Measurements from ENCODE around the gene MAP2K5.

MAP2K5 gene

DNA sequence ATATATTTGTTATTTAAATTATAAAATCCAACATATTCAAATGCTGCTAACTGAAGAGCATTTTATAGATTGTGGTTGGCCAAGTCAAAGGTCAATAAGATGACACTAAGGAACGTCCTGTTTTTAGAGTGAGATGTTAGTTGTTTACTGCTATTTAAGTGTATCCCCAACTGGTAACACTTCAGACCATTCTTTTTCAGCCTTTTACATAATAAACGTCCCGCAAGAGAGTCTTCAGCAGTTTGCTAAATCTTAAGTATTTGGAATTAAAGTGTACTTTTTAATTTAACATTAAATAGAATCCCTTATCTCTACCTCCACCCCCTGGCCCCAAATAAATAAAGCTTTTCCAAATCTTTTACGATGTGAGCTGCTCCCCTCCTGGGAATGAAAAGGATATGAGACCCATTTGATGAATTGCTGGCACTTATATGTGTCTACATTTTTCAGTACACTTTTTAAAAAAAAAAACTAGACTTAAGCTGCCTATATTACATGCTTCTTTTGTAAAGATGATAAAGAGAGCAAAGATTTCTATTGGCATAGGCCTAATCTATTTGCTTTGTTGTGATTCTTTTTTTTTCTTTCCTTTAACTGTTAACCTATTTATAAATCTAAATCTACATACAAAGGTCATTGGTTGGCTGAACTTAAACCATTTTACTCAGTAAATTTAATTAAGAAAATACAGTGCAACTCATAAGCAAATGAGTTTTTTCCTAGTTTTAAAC lies 181.0 kb downstream of the MAP2K5 start:
- DNase-seq (ENCODE audit: low read depth in 2 of 2): no peak

DNA sequence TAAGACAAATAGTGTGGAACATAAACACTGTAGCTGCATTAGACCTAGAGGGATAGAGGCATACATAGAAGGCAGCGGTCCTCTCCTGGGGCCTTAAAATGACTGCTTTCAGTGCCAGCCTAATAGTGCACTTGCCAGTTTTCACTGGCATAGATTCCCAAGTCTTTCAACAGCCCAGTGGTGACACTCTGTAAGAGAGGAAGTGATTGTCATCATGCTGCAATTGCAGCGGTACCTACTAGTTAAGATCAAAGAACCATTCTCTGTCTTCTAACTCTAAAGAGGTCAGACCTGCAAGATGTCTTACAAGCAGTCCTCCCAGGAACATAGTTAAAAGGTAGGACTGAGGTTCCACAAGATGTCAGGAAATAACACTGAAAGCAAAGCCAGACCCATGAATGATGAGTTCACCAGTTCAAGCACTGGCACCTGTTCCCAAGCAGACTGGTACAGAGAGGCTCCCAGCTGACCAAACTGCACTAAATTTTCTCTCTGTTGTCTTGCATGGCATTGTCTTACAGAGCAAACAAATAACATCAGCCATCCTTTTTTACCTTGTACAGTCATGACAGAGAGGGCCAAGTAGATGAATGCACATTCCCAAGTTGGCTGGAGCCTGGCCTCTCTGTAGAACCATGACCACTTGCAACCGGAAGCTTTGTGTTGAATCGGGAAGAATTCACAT lies 182.3 kb downstream of the MAP2K5 start:
- DNase-seq (ENCODE audit: low read depth in 2 of 2): no peak

DNA sequence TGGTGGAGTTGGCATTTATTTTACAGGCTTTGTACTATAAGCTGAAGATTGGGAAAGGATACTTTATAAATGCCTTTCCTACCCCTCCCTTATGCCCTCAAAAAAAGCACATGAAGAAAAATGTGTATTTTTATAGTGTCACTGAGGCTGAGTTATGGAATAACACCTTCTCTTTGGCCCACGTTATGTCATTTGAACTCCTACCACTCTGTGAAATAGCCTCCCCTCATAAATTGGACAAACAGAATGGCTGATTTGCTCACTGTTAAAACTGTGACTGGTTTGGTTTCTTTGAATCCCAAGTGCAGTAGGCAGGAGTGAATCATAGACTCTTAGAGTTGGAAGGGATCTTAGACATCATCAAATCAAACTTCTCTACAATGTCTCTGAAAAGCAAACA lies 187.6 kb downstream of the MAP2K5 start:
- DNase-seq (ENCODE audit: low read depth in 2 of 2): no peak

DNA sequence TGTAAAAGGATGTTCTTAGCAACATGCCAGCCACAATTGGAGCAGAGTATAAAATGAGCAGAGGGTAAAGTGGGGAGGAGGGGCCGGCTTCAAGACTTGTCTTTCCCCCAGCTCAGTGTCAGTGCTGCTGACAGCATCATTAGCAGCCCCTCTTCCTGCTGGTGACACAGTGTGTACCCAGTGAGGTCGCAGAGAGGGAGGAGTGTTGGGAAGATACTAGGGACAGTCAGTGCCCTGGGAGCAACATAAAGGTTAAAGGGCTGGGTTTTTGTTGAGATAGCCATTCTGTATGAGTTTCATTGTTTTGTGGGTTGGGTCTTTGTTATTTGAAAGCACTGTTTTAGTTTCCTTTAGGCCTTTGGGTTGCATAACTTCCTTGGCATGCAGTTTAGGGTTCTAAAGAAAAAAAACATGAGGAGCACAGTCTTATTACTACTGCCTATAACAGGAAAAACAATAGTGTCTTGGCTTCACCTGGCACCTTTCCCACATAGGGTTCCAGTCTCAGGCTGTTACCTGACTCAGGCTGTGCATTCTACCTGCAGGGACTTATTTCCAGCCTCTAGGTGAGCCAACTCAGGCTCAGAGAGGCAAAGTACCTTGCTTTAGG lies 188.7 kb downstream of the MAP2K5 start:
- DNase-seq (ENCODE audit: low read depth in 2 of 2): no peak

DNA sequence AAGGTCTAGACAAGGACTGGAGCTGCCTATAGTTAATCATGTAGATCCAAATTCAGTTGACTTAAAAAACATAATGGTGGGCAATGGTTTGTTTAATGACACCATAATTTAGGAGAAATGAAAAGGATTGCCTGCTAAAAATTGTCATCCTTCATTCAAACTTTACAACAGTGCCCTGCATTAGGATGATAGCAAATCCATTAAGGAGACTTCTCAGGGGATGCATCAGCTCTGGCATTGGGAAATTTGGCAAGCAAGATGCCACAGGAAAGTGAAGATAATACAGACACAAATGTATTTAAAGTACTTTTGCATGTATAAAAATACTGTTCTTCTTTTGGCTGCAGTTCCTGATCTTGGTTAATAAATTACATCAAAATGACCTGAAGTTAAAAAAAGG lies 189.7 kb downstream of the MAP2K5 start:
- no peak for DNase-seq (ENCODE audit: low read depth in 2 of 2)

DNA sequence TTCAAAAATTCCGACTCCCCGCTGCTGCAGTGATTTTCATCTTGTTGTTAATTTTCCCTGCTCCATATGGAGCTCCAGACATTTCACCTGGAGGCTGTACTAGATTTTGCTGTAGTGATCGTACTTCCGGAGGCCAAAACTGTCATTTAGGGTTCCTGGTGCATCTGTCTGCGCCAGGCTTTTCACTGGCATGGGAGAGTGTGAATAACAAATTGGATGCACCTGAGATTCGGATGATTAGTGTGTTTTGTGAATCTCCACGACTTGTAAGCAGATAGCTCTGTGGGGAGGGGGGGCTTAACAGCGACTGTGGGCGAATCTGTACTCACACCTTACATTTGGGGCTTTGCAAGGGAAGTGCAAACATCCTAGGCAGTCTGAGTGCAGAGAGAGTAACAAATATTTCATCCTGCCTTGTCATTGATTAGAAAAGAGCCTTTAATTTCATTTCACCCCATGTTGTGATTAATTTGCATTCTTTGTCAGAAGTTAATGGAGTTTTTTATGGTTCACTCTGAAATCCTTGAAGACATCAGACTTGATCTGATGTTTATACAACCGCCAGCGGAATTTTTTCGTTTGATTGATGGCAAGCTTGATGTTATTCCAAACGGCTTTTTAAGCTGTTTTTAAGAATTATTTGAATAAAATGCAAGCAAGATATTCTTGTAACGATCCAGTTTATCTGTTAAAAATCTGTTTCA lies 190.3 kb downstream of the MAP2K5 start:
- no peak for DNase-seq (ENCODE audit: low read depth in 2 of 2)

DNA sequence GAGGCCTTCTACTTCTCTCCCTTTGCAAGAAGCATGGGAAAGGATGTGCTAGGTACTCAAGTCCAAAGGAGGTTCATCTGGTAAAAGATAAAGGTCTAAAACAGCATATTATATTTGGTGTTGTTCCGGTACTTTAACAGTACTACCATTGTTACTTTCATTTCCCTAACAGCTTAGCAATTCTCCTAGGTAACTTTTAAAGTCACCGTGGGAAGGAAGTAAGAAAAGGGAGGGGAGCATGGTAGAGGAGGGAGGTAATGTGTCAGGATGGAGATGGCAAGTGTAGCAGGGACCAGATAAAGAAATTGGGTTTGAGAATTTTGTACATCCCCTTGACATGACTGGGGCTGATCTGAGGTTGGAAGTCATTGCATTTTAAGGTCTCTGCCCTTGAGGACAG lies 193.4 kb downstream of the MAP2K5 start:
- DNase-seq (ENCODE audit: low read depth in 2 of 2): no peak

DNA sequence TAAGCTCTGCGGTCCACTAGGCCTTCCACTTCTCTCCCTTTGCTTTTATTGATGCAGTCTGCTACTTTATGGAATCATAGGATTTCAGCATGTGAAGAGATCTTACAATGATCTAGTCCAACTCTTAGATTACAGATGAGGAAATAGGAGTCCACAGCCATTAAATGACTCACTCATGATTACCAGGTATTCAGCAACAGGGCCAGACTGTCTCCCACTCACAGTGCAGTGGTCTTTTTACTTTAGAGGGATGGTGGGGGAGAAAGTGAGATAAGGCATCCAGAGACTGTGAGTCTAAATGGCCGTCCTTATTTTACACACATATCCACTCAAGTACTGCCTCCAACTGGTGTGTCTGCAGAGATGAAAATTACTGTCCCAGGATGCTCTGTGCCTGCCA lies 194.3 kb downstream of the MAP2K5 start:
- DNase-seq (ENCODE audit: low read depth in 2 of 2): no peak

DNA sequence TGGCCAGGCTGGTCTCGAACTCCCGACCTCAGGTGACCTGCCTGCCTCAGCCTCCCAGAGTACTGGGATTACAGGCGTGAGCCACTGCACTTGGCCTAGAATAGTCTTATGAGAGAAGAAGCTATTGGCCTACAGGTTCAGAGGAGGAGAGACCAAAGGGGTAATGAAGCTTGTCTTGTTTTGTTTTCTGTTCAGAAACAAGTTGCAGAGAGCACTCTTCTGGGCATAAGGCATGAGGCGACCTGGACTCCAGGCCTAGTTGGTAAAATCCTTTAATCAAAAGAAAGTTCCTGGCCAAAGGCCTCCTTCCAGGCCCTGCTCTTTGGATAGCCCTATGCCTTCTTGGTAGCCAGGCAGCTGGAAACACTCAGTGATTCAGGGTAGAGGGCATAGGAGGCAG lies 195.6 kb downstream of the MAP2K5 start:
- no peak for DNase-seq (ENCODE audit: low read depth in 2 of 2)

DNA sequence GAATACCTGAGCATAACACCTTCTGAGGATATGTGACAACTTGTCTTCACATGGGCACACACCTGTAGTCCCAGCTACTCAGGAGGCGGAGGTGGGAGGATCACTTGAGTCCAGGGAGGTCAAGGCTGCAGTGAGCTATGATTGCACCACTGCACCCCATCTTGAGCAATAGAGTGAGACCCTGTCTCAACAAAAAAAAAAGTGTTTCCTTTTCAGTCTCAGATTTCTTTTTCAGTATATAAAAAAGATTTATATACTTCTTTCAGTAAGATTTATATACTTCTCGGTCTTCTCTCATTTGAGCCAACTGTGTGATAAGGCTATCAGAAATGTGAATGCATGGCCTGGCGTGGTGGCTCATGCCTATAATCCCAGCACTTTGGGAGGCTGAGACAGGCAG lies 197.9 kb downstream of the MAP2K5 start:
- DNase-seq (ENCODE audit: low read depth in 2 of 2): no peak

DNA sequence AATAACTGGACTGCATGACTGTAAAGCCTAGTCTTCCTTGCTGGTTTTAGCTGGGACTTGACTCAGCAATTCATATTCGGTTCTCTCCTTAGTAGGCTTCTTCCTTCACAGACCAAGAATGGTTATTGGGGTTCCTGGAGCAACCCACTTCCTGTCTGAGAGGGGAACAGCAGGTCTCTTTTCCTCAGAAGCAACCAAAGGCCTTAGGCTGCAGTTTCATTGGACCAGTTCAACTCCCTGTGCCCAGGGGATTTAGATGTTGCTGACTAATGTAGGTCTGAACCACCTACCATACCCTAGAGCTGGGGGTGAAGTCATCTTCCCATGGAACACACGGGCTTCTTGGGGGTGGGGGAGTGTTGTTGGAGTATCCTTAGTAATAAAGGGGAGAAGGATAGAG lies 198.8 kb downstream of the MAP2K5 start:
- DNase-seq (ENCODE audit: low read depth in 2 of 2): no peak

DNA sequence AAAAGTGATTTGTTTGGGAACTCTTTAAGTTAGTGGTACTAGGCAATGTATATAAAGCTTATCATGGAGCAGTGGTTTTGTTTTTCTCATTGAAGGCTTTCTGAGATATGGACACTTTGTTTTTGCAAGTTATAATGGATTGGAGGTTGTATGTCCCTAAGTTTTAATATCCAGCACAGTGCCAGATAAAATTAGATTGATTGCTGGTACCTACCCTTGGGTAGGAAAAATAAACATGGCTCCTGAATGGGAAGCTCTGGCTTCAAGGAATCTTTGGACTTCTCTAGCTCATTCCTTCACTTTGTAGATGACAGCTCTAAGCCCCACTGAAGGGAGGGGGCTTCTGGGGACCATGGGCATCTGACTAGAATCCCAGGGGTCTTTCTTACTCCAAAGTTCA lies 201.1 kb downstream of the MAP2K5 start:
- DNase-seq (ENCODE audit: low read depth in 2 of 2): no peak

DNA sequence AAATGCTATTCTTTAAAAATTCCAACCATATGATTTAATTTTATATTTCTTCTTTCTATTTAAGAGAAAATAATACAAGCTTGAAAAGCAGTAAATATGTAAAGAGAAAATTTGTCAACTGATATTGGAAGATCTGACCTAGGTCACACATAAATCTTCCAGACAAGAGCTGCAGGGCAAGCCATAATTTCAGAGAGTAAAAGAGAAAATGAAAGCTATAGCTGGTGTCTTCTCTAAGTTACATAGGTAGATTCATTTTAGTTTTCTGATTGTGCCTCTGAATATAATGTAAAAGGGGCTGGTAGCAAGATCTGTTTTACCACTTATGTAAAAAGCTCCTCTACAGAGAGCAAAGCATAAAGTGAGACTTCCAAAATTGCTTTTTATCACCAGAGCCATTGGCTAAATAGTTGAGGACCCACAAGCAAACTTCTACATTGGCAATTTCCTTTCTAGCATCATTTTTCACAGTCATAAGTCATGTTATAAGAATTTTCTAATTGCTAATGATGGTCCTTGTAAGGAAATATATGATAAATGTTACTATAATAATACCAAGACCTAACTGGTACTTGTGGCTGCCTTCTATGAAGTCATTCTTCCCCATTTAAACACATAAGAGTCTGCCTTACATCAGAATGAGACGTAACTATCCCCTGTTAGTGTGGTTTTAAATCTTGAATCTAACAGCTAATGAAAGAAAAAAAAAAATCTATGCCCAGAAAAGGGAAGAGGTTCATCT lies 202.0 kb downstream of the MAP2K5 start:
- DNase-seq (ENCODE audit: low read depth in 2 of 2): no peak

DNA sequence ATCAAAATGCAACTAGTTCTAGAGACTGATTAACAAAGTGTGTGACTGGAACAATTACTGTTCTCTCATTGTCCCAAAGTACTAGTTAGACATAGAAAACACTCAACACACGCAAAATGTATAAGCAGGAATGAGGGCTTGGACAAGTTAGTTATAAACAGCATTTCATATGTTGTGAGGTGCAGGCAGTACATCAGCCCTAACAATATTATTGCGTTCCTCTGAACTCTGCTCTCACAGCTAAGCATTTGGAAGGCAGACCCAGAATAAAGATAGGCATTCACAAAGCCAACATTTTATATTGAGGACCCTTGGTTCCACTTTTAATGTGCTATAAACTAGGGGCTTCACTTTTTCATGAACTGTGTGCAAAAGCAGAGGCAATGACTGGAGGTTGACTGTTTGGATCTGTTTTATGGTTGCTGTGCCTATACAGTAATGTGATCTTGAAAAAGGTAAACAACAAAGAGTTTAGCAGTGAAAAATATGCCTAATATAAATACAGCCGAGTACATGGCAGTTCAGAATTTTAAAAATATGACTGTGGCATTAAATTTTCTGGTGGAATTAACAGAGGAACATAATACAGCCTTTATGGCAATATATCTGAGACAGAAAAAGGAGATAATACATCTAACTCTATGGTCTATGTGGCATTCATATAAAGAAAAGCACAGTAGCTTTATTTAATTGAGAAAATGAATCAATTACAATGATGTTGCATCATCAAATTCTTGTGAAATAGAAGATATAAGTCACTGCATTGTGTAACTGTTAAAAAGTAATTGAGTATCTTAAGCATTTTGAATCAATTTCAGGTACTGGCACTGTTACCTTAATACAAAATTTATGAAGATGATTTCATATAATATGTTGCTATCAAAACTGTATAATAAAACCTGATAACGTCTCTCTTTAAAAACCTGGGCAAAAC lies 202.8 kb downstream of the MAP2K5 start:
- DNase-seq (ENCODE audit: low read depth in 2 of 2): no peak

DNA sequence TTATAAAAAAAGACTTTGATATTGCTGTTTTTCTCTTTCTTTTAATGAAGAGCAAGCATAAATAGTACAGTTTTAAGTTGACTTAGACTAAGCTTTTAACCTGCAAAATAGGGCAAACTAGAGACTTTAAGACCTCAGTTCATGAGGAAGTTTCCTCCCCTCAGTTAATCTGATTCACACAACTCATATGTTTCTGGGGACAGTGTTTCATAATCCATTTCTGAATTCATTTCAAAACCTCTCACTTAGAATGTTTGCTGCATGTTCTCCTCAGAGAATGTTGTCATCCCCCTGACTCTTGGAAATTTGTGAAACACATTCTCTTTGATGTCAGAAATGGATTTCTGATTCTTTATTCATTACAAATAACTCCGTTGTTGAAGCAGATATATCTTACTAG lies 203.5 kb downstream of the MAP2K5 start:
- DNase-seq (ENCODE audit: low read depth in 2 of 2): no peak

DNA sequence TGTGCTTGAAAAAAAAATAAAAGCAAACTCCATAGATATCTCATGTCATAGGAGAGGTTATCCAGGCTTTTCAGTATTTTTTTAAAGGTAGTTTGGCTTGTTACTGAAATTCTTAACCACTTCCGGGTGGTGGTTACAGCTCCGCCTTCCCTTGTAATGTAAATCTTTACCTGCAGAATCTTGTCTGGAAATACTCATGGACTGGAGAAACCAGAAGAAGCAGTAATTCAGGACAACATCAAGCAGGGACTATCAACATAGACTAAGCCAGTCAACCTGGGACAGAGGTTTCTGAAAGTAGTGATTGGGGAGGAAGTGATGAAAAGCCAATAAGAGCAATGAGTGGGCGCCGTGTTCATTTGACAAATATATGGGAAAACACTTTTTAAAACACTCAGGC lies 203.9 kb downstream of the MAP2K5 start:
- no peak for DNase-seq (ENCODE audit: low read depth in 2 of 2)

DNA sequence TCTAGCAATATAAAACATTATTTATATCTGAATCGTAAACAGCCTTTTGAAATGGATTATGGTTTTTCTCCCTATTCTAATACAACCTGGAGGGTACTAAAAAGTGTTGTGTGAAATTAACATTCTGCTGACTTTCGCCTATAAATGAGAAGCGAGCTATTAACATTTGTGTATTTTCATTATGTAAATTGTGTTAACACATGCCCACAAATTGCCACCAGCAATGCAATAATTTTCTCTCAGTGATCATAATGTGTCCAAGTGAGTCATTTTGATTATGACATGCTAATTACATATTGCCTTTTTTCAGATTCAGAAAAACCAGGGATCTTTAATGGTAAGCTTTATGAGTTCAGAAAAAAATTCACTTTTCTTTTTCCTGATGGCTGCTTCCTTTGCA lies 205.4 kb downstream of the MAP2K5 start:
- no peak for DNase-seq (ENCODE audit: low read depth in 2 of 2)

DNA sequence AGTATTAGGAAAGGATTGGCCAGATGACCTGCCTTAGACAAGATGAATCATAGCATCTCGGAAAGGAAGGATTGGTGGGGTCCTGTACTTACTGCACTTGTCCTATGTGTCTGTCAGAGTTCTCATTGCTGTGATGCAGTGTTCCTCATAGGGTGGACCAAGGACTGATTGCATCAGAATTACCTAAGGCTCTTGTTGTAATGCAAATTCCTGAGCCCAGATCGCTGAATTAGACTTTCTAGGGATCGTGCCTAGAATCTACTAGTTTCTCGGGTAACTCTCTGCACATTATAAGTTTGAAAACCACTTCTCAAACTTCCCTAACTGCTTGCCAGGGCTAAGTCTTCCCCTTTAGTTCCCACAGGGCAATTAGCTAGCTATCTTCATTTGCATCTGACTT lies 207.9 kb downstream of the MAP2K5 start:
- no peak for DNase-seq (ENCODE audit: low read depth in 2 of 2)

DNA sequence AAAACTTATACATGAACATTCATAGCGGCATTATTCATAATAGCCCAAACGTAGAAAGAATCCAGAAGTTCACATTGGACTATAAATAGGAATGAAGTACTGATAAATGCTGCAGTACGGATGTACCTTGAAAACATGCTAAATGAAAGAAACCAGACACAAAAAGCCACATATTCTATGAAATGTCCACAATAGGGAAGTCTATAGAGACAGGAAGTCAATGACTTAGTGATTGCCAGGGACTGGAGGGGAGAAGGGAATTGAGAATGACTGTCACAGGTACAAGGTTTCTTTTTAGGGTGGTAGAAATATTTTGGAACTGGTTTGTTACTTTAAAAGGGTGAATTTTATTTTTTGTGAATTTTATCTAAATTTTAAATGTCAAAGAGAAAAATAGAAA lies 211.4 kb downstream of the MAP2K5 start:
- DNase-seq (ENCODE audit: low read depth in 2 of 2): no peak

DNA sequence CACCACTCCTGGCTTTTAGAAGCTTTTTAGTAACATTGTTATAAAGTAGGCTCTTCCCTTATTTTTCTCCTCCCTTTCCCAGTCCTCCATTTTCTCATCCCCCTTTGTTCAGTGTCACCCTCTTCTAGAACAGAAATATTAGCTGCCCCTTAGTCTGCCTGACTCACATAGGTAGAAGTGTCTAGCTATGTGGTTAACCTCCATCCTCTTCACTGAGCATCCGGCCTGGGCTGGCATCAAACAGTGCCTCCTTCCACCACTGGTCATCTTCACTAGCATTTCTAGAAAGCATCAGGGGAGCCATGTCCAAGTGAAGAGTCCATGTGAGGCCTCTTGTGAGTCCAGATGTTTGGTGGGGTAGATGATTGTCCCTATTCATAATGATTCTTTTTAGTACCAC lies 212.8 kb downstream of the MAP2K5 start:
- no peak for DNase-seq (ENCODE audit: low read depth in 2 of 2)

DNA sequence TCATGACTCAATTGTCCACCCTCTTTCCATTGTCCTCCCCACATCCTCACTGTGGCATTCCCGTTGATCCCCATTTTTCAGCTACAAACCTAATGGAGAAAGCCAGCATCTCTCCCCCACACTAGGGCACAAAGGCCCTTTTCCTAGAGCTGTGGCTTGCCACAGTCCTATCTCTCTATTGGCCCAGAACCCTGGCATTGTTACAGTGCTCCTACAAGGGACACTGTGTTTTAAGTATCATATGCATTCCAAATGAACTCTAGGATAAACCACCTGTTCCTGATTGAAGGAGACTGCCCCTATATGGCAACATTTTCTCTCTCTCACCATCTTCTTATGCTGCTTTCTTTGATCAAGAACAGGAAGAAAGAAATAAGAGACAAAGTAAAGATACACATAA lies 213.4 kb downstream of the MAP2K5 start:
- no peak for DNase-seq (ENCODE audit: low read depth in 2 of 2)

All from stimulated activated CD8-positive, alpha-beta memory T cell treated with anti-CD3 and anti-CD28 coated beads, Interleukin-2, amount 100 ng/mL, for 1 hour (primary cell).